Endothelial cell (in vitro differentiated cells): ENCODE results near the gene FEZ2. TPM values are rescaled to one million over a fixed set of nuclear protein-coding genes. Genes with fewer than 3 reads are reported as not detected.

Experiments
- DNase-seq: peaks from one replicate; pipeline ENCODE4 v3.0.0; 2021; ENCODE audit warnings: low spot score
- H3K27ac Mint-ChIP-seq: one replicate; pipeline ENCODE4 v1.8.0; 2021; ENCODE audit warnings: mixed read lengths, inconsistent platforms; ENCODE audit not compliant: unreplicated experiment
- H3K27me3 Mint-ChIP-seq: one replicate; pipeline ENCODE4 v1.8.0; 2021; ENCODE audit warnings: mild to moderate bottlenecking, moderate library complexity, mixed read lengths, inconsistent platforms; ENCODE audit not compliant: unreplicated experiment
- H3K36me3 Mint-ChIP-seq: one replicate; pipeline ENCODE4 v1.8.0; 2021; ENCODE audit warnings: mild to moderate bottlenecking, low read depth, mixed read lengths, inconsistent platforms; ENCODE audit not compliant: unreplicated experiment
- H3K4me1 Mint-ChIP-seq: one replicate; pipeline ENCODE4 v1.8.0; 2021; ENCODE audit warnings: mild to moderate bottlenecking, mixed read lengths, inconsistent platforms; ENCODE audit not compliant: unreplicated experiment
- H3K4me3 Mint-ChIP-seq: one replicate; pipeline ENCODE4 v1.8.0; 2021; ENCODE audit warnings: mild to moderate bottlenecking, mixed read lengths, inconsistent platforms; ENCODE audit not compliant: unreplicated experiment
- H3K9me3 Mint-ChIP-seq: one replicate; pipeline ENCODE4 v1.8.0; 2021; ENCODE audit warnings: mixed read lengths, inconsistent platforms; ENCODE audit not compliant: unreplicated experiment
- total RNA-seq: library from RNA; stranded (reverse); fragmentation: NEBNext Ultra II Directional; extraction: Animal tissue kit (Norgen Biotek cat#: 25700); gene quantifications from one replicate; pipeline ENCODE4 v1.2.1, GENCODE V29; 2021; ENCODE audit not compliant: unreplicated experiment
- TF ChIP-seq, protein P1 (sequence below): fragments of 200-600 bp; sonication (generic); IDR thresholded peaks from one replicate; pipeline ENCODE4 v1.5.0; 2021; ENCODE audit warnings: antibody characterized with exemption; ENCODE audit not compliant: unreplicated experiment

Gene FEZ2
- total RNA-seq, 1 donor from 2014 or later: 40.8 TPM

DNA sequence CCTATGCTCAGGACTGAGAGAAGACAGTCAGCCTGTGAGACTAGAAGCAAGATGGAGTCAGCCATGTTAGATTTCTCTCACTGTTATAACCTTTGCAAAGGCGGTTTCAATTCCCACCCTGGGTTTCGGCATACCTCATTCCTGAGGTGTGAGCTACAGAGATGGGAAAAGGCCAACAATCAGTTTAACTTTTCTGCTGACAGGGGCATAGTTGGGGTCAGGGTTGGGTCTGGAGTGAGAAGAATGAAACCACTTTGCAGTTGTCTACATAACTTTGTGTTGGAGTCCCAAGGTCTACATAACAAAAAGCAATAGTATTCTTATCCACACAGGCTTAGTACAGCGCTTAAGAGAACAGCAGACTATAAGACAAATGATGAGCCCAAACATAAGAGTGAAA, 28.1 kb upstream of the FEZ2 start:
- Mint-ChIP-seq H3K36me3 (no peaks in the 10 kb centered on the region), H3K4me1 (no peaks in the 10 kb centered on the region), H3K27me3 (no peaks in the 10 kb centered on the region), H3K27ac (no peak overlapping the region), H3K9me3 (no peaks in the 10 kb centered on the region), H3K4me3 (no peak overlapping the region)
- DNase-seq: no peak
- TF ChIP-seq, protein P1, sequence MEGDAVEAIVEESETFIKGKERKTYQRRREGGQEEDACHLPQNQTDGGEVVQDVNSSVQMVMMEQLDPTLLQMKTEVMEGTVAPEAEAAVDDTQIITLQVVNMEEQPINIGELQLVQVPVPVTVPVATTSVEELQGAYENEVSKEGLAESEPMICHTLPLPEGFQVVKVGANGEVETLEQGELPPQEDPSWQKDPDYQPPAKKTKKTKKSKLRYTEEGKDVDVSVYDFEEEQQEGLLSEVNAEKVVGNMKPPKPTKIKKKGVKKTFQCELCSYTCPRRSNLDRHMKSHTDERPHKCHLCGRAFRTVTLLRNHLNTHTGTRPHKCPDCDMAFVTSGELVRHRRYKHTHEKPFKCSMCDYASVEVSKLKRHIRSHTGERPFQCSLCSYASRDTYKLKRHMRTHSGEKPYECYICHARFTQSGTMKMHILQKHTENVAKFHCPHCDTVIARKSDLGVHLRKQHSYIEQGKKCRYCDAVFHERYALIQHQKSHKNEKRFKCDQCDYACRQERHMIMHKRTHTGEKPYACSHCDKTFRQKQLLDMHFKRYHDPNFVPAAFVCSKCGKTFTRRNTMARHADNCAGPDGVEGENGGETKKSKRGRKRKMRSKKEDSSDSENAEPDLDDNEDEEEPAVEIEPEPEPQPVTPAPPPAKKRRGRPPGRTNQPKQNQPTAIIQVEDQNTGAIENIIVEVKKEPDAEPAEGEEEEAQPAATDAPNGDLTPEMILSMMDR: no peak

DNA sequence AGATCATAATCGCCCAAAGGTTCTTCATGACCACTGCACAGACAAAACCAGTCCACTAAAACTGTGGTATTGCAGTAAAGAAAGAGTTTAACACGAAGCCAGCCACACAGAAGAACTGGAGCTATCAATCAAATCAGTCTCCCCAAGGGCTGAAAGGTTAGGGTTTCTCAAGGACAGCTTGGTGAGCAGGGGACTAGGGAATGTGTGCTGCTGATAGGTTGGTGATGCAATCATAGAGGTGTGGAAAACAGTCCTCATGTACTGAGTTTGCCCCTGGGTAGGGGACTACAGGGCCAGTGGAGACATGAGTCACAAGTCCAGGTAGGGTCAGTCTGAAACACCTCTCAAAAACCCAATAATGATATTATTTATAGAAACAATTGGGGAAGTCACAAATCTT, 27.3 kb upstream of the FEZ2 start:
- Mint-ChIP-seq H3K4me1 (no peaks in the 10 kb centered on the region), H3K27ac (no peak overlapping the region), H3K4me3 (no peak overlapping the region), H3K9me3 (no peaks in the 10 kb centered on the region), H3K36me3 (no peaks in the 10 kb centered on the region), H3K27me3 (no peaks in the 10 kb centered on the region)
- TF ChIP-seq, protein P1: no peak
- no peak for DNase-seq

DNA sequence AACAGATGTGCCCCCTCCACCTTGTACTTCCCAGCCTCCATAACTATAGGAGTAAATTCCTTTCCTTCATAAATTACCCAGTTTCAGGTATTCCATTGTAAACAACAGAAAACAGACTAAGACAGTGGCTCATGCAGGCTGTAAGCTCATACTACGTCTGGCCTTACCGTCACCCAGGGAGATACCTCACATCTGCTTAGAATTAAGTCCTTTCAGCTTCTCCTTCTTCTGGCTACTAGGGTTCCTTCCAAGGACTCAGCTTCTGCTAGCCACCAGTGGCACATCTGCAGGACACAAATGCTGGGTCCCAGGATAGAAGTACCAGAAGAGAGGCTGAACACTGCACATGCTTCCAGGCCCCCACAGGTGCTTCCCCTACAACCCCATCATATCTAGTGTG, 22.4 kb upstream of the FEZ2 start:
- H3K27ac Mint-ChIP-seq: no peak overlapping the region
- DNase-seq: no peak
- no peaks in the 10 kb centered on the region for H3K27me3 Mint-ChIP-seq
- peaks cover 4% of the 10 kb centered on the region for H3K4me1 Mint-ChIP-seq
- no peaks in the 10 kb centered on the region for H3K9me3 Mint-ChIP-seq
- no peak overlapping the region for H3K4me3 Mint-ChIP-seq
- no peaks in the 10 kb centered on the region for H3K36me3 Mint-ChIP-seq
- TF ChIP-seq, protein P1: no peak

DNA sequence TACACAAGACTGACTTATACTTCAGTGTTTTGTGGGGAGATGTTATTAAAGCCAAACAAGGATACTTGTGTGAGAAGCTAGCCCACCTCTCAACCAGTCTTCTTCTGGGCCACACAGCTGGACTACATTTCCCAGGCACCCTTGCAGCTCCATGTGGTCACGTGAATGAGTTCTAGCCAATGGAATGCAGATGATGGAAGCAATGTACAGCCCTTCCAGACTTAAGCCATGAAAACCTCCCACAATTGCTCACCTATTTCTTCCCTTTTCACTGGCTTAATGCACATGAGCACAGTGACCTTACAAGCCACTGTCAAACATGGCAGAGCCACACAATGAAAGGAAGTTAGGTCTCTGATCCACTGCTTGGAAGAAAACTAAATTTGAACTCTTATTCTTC, 20.4 kb upstream of the FEZ2 start:
- DNase-seq: peak; percentile 61
- no peak overlapping the region for H3K4me3 Mint-ChIP-seq
- H3K9me3 Mint-ChIP-seq: no peaks in the 10 kb centered on the region
- H3K4me1 Mint-ChIP-seq: peaks cover 4% of the 10 kb centered on the region
- H3K27me3 Mint-ChIP-seq: no peaks in the 10 kb centered on the region
- H3K27ac Mint-ChIP-seq: no peak overlapping the region
- TF ChIP-seq, protein P1: no peak
- H3K36me3 Mint-ChIP-seq: no peaks in the 10 kb centered on the region

DNA sequence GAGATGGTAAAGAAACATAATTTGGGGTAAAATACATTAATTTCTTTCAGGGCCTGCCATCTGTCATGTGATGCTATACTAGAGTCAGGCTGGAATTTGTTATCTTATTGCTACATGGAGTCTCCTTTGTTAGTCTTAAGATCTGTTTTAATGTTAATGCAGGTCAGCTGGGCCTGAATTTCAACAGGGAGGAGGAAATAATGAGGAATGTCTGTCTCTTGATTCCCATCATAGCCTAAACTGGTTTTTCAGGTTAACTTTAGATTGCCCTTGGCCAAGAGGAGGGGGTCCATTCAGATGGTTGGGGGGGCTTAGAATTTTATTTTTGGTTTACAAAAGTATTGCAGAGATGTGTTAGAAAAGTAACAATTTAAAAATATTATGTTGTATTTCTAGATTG, 19.0 kb upstream of the FEZ2 start:
- H3K4me1 Mint-ChIP-seq: peaks cover 4% of the 10 kb centered on the region

More for the DNA sequence above, 19.0 kb upstream of the FEZ2 start:
- Mint-ChIP-seq H3K27me3 (no peaks in the 10 kb centered on the region), H3K36me3 (no peaks in the 10 kb centered on the region), H3K27ac (no peak overlapping the region), H3K9me3 (no peaks in the 10 kb centered on the region), H3K4me3 (no peak overlapping the region)
- TF ChIP-seq, protein P1: no peak
- DNase-seq: no peak
